HG02678 (cell line): ENCODE measurements around the gene AP3B1.

ENCODE experiments used
- ATAC-seq: cut with Tn5 transposase; IDR thresholded peaks from one replicate; pipeline ENCODE4 v1.9.1; 2021; ENCODE audit warnings: mild to moderate bottlenecking, moderate library complexity; ENCODE audit not compliant: unreplicated experiment

AP3B1 gene

DNA sequence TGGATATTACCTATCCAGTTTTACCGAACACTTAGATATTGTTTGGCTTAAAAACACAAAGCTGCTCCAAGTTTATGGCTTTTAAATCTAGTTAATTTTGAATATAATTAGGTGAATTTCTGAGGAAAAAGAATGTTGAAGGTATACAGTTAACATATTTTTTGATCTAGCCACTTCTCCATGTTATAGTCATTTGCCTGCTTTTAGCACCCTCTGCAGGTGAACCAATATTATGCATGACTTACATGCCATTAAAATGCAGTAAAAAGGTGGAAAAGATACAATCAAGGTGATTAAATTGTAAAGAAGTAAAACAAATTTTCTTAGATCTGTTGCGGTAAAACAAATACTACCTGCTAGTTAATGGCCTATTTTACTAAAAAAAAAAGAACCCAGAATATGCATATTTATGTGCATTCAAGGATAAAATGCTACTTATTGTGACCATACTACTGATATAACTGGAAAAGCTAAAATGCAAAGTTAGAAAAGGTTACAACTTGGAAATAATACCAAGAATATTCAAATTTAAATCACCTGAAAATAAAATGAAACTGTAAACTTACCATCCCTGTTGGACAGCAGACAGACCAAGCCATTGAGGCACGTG is 132.1 kb downstream of the AP3B1 start:
- no peak for ATAC-seq

DNA sequence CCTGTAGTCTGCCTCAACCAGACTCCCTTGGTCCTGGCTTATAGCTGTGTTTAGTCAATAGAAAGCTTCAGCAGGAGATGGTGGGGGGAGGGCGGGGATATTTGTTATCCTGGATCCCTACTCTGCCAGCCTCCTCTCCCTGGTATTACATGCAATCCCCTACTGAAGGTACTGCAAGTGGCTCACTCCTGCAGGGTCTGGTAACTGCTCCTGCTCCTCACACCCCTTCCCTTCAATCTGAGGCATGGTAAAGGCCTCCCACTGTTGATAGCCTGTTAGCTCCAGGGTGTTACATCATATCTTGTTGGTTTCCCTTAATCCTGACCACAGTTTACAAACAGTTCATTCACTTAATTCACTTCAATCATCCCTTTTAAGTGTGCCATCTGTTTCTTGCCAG is 137.5 kb downstream of the AP3B1 start:
- no peak for ATAC-seq

DNA sequence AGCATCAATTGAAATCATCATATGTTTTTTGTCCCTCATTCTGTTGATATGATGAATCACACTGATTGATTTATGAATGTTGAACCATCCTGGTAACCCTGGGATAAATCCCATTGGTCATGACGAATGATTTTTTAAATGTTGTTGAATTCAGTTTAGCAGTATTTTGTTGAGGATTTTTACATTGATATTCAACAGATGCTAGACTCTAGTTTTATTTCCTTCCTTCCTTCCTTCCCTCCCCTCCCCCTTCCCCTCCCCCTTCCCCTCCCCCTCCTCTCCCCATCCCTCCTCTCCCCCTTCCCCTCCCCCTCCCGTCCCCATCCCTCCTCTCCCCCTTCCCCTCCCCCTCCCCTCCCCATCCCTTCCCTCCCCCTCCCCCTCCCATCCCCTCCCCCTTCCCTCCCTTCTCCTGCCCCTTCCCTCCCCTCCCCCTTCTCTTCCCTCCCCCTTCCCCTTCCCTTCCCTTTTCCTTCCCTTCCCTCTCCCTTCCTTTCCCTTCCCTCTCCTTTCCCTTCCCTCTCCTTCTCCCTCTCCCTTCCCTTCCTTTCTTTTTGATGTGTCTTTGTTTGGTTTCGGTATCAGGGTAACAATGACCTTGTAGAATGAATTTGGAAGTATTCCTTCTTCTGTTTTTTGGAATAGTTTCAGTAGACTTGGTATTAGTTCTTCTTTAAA is 142.8 kb downstream of the AP3B1 start:
- no peak for ATAC-seq

DNA sequence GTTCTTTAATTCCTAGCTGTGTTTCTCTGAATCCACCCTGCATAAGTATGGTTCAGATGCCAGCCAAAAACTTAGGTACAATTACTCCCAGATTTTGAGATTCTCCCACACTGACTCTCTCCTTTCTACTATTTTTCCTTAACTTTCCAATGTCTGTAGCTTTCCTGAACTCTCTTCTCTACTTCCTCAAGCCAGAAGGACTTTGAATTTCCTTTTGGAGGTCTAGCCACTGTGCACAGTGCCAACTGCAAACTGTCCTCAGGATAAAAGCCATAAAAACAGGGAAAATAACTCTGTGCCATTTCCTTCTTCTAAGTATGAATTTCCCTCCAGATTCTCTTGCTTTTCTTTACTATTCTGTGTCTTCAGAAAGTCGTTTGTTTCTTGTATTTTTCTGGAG is 157.2 kb downstream of the AP3B1 start:
- no peak for ATAC-seq

DNA sequence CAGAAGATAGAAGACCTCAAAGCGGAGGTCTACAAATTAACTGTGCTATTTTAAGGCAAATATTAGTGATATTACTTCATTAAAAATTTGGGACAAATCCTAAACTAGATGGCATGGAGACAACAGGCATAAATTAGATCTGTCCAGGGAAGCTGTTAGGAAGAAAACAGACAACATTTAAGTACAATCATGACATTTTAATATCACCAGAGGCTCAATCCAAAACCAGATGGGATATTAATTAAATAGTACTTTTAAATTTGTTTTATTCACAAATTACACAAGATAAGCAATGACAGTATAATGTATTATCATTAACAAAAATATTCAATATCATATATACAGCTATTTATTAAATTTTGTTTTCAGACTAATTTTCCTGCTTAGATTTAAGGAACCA is 161.1 kb downstream of the AP3B1 start:
- ATAC-seq: no peak

DNA sequence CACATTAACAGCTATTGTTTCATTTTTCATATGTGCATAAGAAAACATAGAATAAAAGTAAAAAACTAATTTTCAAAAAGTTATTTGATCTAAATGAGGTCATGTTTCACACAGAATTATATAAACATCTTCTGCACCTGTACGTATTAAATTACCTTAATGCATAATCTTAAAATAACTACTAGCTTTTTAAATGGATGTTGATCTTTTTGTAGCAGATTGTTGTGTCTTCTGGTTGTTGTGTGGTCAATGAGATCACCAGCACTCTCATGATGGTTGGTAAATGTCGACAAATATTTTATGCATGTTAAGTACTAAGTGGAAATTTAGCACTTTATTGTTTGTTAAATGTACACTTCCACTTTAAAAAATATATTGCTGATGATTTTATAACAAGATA is 162.0 kb downstream of the AP3B1 start:
- ATAC-seq: no peak

DNA sequence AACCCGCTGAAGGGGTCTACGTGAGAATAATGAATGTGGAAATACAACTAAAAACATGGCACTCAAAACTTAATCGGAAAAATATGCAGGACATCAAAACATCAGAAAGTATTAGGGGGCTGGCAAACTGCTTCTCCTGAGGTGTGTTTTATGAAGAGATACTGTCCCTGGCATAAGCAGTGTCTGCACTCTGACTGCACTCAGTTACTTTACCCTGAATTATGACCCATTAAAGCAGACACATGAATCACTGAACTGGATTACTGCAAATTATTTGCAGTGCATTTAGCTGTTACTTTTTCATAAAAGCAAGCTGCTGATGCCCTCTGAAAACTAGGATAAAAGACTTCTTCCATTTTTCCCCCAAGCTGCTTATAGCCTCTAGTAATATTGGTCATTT is 164.9 kb downstream of the AP3B1 start:
- ATAC-seq: no peak

DNA sequence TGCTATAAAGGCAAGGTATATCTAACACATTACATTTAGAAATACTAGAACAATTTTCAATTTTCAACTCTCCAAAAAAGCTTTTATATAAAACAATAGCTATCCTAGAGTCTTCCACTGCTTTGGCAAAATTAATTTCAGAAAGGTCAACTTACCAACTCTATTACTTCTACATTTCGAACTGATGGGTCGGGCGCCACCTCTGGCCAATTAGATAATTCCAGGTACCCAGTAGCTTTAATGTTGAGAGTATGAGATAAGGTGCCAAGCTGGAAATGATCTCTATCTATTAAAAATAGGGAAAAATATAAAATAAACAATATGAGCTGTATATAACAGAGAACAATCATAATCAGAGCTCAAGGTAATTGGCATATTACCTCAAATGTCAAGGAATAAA is 166.6 kb downstream of the AP3B1 start:
- ATAC-seq: no peak

DNA sequence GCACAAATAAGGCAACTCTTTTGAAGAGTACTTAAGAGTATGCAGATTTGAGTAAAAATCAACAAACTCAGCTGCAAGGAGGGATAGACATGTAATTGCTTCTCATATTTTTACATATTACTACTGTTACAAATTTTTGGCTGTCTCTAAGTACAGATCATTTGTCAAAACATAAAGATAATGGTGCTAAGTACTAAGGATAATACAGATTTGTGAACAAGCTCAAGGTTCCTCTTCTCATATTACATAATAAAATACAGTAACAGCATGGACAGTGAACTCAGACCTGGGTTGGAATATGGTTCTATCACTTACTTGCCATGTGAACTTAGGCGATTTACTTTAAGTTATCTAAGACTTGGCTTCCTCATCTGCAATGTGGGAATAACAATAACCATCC is 168.0 kb downstream of the AP3B1 start:
- ATAC-seq: no peak

DNA sequence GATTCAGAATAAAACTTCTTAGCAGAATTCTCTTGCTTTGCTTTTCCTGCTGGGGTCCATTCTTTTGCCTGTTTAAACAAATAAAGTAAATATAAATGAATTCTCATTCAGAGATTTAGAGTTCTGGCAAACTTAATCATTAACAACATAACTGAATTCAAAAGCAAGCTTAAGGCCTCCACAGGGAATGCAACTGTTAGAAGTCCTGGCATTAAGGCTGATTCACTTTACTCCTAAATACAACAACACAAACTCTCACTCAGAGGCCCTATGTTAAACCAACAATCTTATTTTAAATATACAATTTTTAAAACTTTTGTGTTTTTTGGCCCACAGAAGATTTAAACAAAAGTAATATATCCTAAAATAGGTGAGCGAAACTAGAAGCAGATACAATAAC is 178.3 kb downstream of the AP3B1 start:
- ATAC-seq: no peak

DNA sequence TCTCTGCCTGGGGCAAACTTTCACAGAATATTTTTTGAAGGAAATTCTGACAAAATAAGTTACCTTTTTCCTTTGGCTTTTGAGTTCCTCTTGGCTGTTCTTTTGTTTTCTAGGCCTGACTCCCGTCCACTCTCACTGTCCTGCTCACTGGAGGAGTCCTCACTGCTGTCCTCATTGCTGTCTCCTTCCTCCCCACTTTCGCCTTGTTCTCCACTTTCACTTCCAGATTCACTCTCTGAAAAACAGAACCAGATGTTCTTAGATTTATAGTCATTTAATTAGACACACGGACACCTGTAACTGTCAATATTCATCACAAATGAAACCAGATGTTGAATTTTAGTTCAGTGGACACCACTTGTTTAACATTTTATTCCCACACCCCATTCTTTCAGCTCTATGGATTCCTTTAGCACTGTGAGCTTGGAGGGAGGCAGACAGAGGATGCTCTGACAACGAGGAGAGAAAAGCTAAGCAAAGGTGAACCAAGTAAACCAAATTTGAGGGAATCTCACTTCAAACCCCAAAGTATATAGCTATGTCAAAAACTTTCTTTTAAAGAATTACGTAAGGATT is 180.7 kb downstream of the AP3B1 start:
- ATAC-seq: no peak

DNA sequence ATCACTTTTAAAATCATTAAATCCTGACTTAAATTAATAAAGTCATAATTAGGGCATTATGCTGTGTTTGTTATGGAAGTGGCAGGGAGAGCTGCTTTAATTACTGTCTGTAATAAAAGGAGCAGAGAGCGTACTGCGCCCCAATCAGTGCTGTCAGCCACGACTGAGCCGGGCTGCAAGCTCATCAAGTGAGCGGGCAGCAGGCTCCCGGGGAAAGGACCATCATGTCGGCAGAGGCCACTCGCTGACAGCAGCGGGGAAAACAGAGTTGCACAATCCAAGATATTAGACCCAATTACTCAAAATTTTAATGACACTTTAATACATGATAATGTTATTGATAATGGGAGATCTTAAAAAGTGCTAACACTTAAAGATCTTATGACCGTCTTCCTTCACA is 181.6 kb downstream of the AP3B1 start:
- no peak for ATAC-seq

DNA sequence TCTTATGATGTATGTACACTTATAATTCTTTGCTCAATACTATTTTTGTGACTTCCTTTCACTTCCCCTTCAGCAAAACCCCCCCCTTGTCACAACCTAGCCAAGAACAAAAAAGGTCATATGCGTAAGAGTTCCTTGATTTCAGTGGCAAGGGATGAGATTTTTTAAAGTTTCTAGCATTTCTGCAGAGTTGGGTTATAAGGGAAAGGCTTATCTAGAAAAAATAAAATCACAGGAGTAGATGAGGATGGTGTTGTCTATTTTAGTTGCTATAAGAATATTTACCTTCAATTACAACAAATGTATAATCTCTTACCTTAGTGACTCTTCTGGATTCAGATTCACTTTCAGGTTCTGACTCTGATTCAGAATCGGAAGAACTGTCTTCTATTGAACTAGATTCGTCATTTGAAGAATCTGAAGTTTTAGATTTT is 184.6 kb downstream of the AP3B1 start:
- ATAC-seq: peak; percentile 64

DNA sequence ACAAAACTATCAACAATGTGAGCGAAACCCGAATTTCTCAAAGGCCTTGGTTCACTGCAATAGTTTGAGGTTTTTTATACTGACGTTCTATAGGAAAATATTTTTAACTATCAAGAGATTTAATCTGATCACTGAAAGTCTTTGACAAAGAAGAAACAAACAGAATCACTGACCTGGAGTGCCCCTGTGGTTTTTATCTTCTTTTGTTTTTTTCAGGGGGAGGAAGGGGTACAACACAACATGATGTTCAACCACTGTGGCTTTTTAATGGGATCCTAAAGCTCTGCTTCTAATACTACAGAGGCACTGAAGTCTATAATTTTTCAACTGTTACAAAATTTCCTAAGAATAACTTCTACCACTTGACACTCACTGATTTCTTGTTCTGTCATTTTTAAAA is 185.9 kb downstream of the AP3B1 start:
- no peak for ATAC-seq

DNA sequence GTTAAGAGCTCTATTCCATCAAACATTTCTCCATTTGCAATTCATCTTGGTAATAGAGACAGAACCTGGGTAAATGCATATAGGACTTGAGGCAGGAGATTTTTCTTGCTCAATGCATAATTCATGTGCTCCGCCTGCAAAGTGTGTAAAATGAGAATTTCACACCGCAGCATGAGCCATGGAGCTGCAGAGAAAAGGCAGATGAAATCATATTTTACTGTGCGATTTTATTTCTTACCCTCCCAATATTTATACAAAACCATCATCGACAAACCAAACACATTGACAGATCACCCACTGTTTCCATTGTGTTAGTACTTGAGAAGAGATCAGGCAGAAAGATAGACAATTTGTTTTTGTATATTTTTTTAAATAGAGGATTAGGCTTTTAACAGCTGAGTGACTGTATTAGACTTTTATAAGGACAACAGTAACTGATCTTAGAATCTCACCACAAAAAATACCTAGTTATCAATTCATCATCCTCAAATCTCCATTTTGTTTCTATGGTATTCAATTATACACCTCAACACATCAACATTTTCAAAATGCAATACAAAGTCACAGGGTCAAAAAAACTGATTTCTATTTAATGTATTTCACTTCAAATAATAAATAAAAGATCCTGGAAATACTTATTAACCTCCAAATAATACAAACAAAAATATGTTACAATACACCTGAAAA is 191.1 kb downstream of the AP3B1 start:
- ATAC-seq: no peak

DNA sequence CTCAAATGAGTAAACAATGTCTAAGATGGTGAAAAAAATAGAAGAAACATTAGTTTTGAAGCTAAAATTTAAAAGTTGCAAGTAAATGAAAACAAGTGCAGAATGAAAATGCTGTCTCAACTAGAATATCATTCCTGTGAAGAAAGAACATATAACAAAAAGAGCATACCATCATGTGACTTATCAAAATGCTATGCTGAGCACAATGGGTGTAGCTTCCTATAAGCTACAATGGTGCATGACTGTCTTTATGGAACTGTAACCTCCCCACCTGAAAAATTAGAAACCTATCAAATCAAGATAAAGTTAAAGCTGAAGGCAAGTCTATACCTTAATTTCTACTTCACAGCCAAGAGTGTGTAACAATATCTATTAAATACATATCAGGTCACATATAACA is 192.0 kb downstream of the AP3B1 start:
- ATAC-seq: no peak

DNA sequence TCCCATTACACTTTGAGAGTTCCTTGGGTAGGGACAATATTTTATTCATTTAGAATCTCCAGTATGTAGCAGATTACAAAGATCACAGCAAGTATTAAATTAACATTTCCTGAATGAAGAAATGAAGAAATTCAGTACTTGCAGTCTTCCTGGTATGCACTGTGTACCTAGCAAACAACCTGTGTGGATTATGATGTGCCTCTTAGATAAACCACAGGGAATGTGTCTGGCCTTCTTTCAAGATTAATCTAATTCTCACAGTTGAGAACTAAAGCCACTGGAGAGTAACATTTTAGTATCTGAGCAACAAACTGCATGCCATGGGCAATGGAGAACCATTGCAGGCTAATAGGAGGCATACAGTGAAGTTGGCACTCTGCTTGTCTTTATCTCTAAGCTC is 199.4 kb downstream of the AP3B1 start:
- no peak for ATAC-seq

DNA sequence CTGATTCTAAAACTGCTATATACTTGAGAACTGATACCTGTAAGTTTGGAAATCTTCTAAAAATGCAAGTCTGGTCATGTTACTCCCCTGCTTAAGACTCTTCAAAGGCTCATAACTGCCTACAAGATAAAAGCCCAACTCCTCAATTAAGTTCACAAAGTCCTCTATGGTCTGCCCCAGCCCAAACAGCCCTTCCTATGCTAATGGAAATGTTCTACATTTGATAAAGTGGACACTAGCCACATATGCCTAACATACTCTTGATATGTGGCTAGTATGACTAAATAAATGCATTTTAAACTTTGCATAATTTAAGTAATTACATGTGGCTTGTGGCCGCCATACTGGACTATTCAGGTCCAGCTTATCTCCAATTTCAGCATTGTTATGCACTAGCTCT is 204.5 kb downstream of the AP3B1 start:
- no peak for ATAC-seq

DNA sequence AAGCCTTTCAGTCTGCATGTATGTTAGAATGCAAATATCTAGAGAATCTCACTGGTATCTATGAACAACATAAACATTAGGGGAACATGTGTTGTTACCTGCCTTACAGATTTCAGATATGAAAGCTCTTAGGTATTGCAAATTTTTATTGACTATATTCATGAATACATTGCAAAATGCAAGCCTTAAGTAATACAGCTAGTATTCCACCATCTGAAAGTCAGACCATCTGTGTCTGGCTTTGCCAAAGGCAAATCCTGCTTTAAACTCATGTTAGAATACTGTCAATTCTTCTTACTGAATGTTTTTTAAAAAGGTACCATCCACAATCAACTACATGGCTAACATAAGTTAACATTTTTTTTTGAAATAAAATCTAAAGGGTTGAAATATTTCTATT is 215.6 kb downstream of the AP3B1 start:
- ATAC-seq: no peak

DNA sequence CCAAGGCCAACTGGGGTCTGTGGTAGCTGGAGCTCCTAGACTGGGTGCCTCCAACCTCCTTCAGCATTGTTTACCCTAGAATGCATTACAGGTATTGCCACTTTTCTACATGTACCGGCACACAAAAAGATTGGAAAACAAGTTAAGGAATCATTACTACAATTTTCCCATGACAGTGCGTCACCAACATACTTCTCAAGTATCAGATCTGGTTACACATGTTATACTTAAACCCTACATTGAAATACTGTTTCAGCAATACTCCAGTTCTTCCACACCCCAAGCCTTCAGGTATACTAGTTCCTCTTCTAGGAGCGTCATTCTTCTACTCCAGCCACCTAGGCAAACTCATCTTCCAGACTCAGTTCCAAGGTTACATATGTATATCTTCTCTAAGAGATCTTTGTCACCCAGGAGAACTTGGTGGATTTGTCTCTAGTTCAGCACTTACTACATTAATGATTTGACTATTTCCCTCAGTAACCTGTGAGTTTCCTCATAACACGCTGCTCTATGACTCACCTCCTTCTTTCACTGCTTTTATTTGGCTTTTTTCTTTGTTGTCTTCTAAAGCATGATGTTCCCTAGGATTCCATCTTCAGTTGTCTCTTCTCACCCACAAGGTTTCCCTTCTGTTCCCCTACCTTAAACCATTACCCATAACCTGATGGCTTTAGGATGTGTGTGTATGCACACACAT is 217.0 kb downstream of the AP3B1 start:
- no peak for ATAC-seq

DNA sequence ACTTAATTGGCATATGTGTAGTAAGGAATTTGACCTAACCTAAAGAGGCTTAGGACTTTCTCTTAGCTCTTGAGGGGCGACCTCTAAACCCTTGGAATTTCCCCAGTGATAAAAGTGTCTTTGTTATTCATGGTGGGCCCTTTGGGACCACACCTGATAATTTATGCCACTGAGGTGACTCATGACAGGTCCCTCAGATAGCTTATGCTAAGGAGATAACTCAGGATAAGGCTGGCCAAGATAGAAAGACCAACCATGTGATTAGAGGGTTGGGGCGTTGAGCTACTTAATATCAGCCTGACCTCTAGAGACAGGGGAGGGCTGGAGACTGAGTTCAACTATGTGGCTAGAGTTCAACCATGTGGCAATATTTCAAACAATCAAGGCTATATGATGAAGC is 218.1 kb downstream of the AP3B1 start:
- ATAC-seq: no peak

DNA sequence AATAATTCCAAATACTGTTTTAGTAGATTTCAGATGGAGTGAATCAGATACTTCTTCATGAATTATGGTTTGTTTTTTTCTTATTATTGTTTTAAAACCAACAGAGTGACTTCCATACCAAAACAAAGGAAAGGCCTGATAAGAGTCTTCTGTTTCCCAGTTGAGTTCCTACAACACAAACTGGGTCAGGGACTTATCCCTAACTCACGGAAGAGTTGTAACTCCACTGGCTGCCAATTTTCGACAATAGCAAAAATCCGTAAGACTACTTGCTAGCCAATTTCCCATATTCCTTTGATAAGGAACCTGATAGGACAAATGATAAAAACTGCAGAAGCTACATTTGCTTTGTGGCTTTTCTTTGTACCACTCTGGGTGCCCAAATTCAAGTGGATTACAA is 219.2 kb downstream of the AP3B1 start:
- ATAC-seq: no peak
